ENCODE measurements around the gene ZMYM4.

DNA sequence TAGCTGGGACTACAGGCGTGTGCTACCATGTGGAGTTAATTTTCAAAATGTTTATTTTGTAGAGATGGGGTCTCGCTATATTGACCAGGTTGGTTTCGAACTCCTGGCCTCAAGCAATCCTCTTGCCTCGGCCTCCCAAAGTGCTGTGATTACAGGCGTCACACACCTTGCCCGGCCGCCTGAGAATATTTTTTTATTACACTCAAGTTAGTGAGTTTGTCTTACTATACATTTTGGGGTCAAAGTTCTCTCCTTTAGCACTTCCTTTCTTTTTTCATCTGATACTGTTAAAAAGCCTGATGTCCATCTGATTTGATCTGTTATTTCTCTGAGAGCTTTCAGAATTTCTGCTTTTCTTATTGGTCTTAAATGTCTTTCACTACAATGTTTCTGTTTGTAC lies 159.9 kb downstream of the ZMYM4 start:
- TF ChIP-seq POLR2AphosphoS5 (IDR thresholded peaks at IDR 0.05; ENCODE audit: borderline replicate concordance, low read depth, low read length) (no peak), EZH2 (IDR thresholded peaks at IDR 0.05) (no peak), FOXP2 (optimal IDR thresholded peaks at IDR 0.05; ENCODE audit: control extremely low read depth, extremely low read length, insufficient read depth) (no peak)

All from SK-N-MC (cell line).